ENCODE data around the gene COL6A2. TPM values are rescaled to one million over a fixed set of nuclear protein-coding genes. Genes with fewer than 3 reads are reported as not detected.

COL6A2 gene
- total and polyA plus RNA-seq, 8 donors = 79.3 to 3,737 (median 398) TPM

DNA sequence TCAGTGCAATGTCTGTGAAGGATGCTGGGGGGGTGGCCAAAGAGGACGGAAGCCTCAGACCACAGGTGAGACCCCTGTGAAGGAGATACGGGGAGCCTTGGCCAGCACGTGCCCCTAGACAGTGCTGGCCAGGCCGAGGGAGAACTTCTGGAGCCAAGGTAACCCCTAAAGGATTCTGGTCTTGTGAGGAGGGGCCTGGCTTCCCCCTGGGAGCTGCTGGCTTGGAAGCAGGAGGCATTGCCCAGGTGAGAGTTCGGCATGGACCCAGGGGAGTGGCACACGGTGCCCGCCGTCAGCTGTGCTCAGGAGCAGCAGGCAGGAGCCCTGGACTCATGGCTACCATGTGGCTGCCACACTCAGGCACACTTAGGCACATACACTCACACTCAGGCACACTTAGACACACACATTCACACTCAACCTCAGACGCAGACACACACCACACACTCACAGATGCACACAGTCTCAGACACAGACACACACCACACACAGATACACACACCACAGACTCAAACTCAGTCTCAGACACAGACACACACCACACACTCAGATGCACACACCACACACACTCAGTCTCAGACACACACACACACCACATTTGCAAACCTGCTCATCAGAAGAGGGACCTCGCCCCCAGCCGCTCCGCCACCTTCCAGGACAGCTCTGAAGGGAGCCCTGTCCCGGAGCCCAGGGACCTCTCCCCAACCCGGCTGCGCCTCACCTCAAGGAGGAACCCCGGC lies 1.1 kb upstream of the COL6A2 start:
- Histone ChIP-seq H3K27ac (peak overlapping the region; percentile 59 to 96 (median 92)), H3K36me3 (no peaks in the 10 kb centered on the region), H3K27me3 (peaks cover 0 to 47% (median 21%) of the 10 kb centered on the region in 3 donors), H3K9me3 (no peaks in the 10 kb centered on the region), H3K4me3 (peak overlapping the region; percentile 53 to 83 (median 71)), H3K4me1 (peaks cover 14 to 56% (median 29%) of the 10 kb centered on the region in 4 donors)
- WGBS, 5 donors = 64 to 81% (median 76%) methylated on average over 10 to 16 of the region's 16 CpGs
- intact Hi-C loops (cut with DNase I; ENCODE audit: low total_unique reads) = loop anchor here (5.0 kb wide), 1 partner anchor 124 kb away; no protein-coding TSS in a partner anchor
- TF ChIP-seq, protein P1, sequence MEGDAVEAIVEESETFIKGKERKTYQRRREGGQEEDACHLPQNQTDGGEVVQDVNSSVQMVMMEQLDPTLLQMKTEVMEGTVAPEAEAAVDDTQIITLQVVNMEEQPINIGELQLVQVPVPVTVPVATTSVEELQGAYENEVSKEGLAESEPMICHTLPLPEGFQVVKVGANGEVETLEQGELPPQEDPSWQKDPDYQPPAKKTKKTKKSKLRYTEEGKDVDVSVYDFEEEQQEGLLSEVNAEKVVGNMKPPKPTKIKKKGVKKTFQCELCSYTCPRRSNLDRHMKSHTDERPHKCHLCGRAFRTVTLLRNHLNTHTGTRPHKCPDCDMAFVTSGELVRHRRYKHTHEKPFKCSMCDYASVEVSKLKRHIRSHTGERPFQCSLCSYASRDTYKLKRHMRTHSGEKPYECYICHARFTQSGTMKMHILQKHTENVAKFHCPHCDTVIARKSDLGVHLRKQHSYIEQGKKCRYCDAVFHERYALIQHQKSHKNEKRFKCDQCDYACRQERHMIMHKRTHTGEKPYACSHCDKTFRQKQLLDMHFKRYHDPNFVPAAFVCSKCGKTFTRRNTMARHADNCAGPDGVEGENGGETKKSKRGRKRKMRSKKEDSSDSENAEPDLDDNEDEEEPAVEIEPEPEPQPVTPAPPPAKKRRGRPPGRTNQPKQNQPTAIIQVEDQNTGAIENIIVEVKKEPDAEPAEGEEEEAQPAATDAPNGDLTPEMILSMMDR (IDR thresholded peaks at IDR 0.05) = no peak
- no peak for TF ChIP-seq POLR2A (IDR thresholded peaks at IDR 0.05)
- no peak for TF ChIP-seq EP300 (IDR thresholded peaks at IDR 0.05)
- no peak for TF ChIP-seq POLR2AphosphoS5 (IDR thresholded peaks at IDR 0.05)
- DNase-seq = peak in 1 of 2 donors; percentile 12

DNA sequence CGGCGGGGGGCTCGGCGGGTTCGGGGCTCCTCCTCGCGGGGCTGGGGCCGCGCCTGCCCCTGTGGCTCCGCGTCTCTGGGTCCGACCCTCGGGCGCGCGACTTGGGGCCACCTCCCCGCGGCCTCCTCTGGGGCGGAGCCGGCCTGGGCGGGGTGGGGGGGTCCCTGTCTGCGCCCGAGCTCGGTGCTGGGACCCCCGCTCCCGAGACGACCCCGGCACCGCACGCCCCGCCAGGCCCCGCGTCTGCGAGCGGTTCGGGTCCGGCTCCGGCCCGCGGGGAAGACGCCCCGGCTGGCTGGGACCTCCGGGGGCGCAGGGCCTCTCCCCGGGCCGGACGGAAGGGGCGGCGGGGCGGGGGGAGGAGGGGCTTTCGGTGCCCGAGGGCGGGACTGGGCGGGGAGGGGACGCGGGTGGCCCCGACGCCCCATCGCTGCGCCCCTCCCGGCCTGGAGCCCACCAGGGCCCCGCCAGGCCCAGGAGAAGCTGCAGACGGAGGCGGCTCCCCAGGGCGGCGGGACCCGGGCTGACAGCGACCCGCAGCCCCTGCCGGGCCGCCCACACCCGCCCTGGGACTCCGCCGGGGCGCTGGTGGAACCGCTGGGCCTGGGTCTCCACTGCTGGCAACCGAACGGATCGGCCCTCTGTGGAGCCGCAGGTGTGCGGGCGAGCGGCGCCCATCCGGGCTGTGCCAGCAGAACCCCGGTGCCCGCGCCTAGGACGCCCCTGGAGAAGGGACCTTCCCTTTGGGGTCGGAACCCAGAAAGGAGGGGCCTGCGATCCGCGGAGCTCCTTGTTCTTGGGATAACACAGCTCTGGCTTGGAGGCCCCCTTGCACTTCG lies 610 bp downstream of the COL6A2 start:
- Histone ChIP-seq H3K9me3 (peaks cover 0 to 17% (median 9%) of the 10 kb centered on the region in 4 donors), H3K27ac (peak overlapping the region; percentile 54 to 96 (median 92)), H3K4me3 (peak overlapping the region; percentile 53 to 83 (median 71)), H3K4me1 (peaks cover 6 to 43% (median 23%) of the 10 kb centered on the region in 4 donors), H3K36me3 (no peaks in the 10 kb centered on the region), H3K27me3 (peaks cover 0 to 47% (median 21%) of the 10 kb centered on the region in 3 donors)
- WGBS, 5 donors = 2 to 20% (median 3%) methylated on average over 1 to 94 of the region's 94 CpGs
- TF ChIP-seq EP300 (IDR thresholded peaks at IDR 0.05) = no peak
- TF ChIP-seq, protein P1 (IDR thresholded peaks at IDR 0.05) = no peak
- TF ChIP-seq POLR2A (IDR thresholded peaks at IDR 0.05) = no peak
- intact Hi-C loops (cut with DNase I; ENCODE audit: low total_unique reads) = loop anchor here (5.0 kb wide), 1 partner anchor 126 kb away; no protein-coding TSS in a partner anchor
- DNase-seq = peak; percentile 20 to 61

GRCh38 chr21:46099476-46099875 lies 1.6 kb downstream of the COL6A2 start:
- H3K27ac ChIP-seq = peak overlapping the region; percentile 50 to 96 (median 92)
- TF ChIP-seq, protein P1 (IDR thresholded peaks at IDR 0.05) = no peak
- TF ChIP-seq EP300 (IDR thresholded peaks at IDR 0.05) (no peak), POLR2AphosphoS5 (IDR thresholded peaks at IDR 0.05) (no peak)
- intact Hi-C loops (cut with DNase I; ENCODE audit: low total_unique reads) = loop anchor here (5.0 kb wide), 1 partner anchor 127 kb away; no protein-coding TSS in a partner anchor
- peaks cover 0 to 20% (median 11%) of the 10 kb centered on the region in 4 donors for H3K9me3 ChIP-seq
- H3K36me3 ChIP-seq = no peaks in the 10 kb centered on the region
- peaks cover 3 to 42% (median 17%) of the 10 kb centered on the region in 4 donors for H3K4me1 ChIP-seq
- H3K27me3 ChIP-seq = peaks cover 0 to 52% (median 21%) of the 10 kb centered on the region in 3 donors
- peak; percentile 23 to 52 for DNase-seq
- H3K4me3 ChIP-seq = peak overlapping the region; percentile 53 to 83 (median 71)
- WGBS, 5 donors = 20 to 32% (median 24%) methylated on average over 12 to 18 of the region's 18 CpGs

GRCh38 chr21:46100020-46100419 lies 2.1 kb downstream of the COL6A2 start:
- 79 to 87% (median 80%) methylated on average over 6 of the region's 6 CpGs for WGBS, 5 donors
- no peak for TF ChIP-seq POLR2AphosphoS5 (IDR thresholded peaks at IDR 0.05)
- no peak for TF ChIP-seq EP300 (IDR thresholded peaks at IDR 0.05)
- peaks cover 0 to 22% (median 15%) of the 10 kb centered on the region in 4 donors for H3K9me3 ChIP-seq
- no peaks in the 10 kb centered on the region for H3K36me3 ChIP-seq
- intact Hi-C loops (cut with DNase I; ENCODE audit: low total_unique reads) = no loop called here
- peak; percentile 3 to 15 for DNase-seq
- peak overlapping the region; percentile 53 to 83 (median 71) for H3K4me3 ChIP-seq
- peaks cover 0 to 52% (median 21%) of the 10 kb centered on the region in 3 donors for H3K27me3 ChIP-seq
- peaks cover 3 to 42% (median 17%) of the 10 kb centered on the region in 4 donors for H3K4me1 ChIP-seq
- peak overlapping the region in 4 of 5 donors; percentile 89 to 96 (median 92) for H3K27ac ChIP-seq
